Neural crest cell (in vitro differentiated cells): ENCODE results near the gene KIRREL2. TPM values are rescaled to one million over a fixed set of nuclear protein-coding genes. Genes with fewer than 3 reads are reported as not detected.
"Not testable (repeated sequence)": the region's sequence is repeated elsewhere in the genome, so short reads cannot be mapped to it uniquely, and the experiment has no call there.

Experiments
- DNase-seq: peaks from one replicate; pipeline ENCODE4 v3.0.0; 2021; ENCODE audit warnings: low read depth, mixed read lengths, low spot score
- H3K27ac Mint-ChIP-seq: one replicate; pipeline ENCODE4 v1.8.0; 2021; ENCODE audit warnings: mild to moderate bottlenecking, mixed read lengths; ENCODE audit not compliant: unreplicated experiment
- H3K27me3 Mint-ChIP-seq: 2 replicates; pipeline ENCODE4 v1.8.0; 2021; ENCODE audit warnings: low read depth, mild to moderate bottlenecking, mixed read lengths
- H3K36me3 Mint-ChIP-seq: 2 replicates; pipeline ENCODE4 v1.8.0; 2021; ENCODE audit warnings: low read depth, mild to moderate bottlenecking, mixed read lengths
- H3K4me1 Mint-ChIP-seq: 2 replicates; pipeline ENCODE4 v1.8.0; 2021; ENCODE audit warnings: mixed read lengths
- H3K4me3 Mint-ChIP-seq: one replicate; pipeline ENCODE4 v1.8.0; 2021; ENCODE audit warnings: mild to moderate bottlenecking, mixed read lengths
- H3K9me3 Mint-ChIP-seq: 2 replicates; pipeline ENCODE4 v1.8.0; 2021; ENCODE audit warnings: mixed read lengths
- CTCF ChIP-seq: fragments of 200-600 bp; sonication (generic); conservative IDR thresholded peaks from 2 replicates; pipeline ENCODE4 v1.5.0; 2021; ENCODE audit warnings: antibody characterized with exemption, mild to moderate bottlenecking
- total RNA-seq: library from RNA; stranded (reverse); gene quantifications from 2 replicates; pipeline ENCODE4 v1.2.1, GENCODE V29; 2021

KIRREL2 gene
- total RNA-seq, 1 donor from 2014 or later = 4.5 TPM

GRCh38 chr19:35888398-35888797 is 31.7 kb downstream of the KIRREL2 start:
- no peak overlapping the region for H3K27ac Mint-ChIP-seq
- H3K36me3 Mint-ChIP-seq = peaks cover 6% of the 10 kb centered on the region
- H3K4me1 Mint-ChIP-seq = no peaks in the 10 kb centered on the region
- peaks cover 2% of the 10 kb centered on the region for H3K27me3 Mint-ChIP-seq
- no peak for DNase-seq
- no peak for TF ChIP-seq CTCF
- no peaks in the 10 kb centered on the region for H3K9me3 Mint-ChIP-seq
- no peak overlapping the region for H3K4me3 Mint-ChIP-seq

GRCh38 chr19:35889370-35890112 is 32.8 kb downstream of the KIRREL2 start:
- Mint-ChIP-seq H3K36me3 (peaks cover 6% of the 10 kb centered on the region), H3K4me3 (no peak overlapping the region), H3K27me3 (peaks cover 2% of the 10 kb centered on the region), H3K27ac (no peak overlapping the region), H3K9me3 (no peaks in the 10 kb centered on the region), H3K4me1 (no peaks in the 10 kb centered on the region)
- no peak for TF ChIP-seq CTCF
- DNase-seq = no peak

DNA sequence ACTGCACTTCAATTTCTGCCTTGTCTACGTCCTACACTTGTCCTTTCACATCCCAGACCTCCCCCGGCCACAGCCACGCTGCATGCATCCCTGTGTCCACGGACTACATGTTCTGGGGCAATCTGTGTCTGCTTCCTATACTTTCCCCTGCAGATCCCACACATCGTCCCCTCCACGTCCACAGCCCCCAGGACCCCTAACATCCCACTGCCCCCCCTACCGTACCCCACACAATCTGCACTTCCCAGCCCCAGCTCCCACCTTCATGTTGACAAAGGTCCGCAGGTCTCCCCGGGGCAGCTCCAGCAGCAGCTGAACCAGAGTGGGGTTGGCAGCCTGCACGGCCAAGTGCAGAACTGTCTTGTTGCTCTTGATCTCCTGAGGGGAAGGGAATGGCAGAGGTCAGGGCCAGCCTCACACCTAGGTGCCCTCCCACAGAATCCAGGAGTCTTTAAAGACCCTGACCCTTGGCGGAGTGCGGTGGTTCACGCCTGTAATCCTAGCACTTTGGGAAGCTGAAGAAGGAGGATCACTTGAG is 33.5 kb downstream of the KIRREL2 start:
- DNase-seq = no peak
- Mint-ChIP-seq H3K9me3 (no peaks in the 10 kb centered on the region), H3K27ac (no peak overlapping the region), H3K4me3 (no peak overlapping the region), H3K4me1 (no peaks in the 10 kb centered on the region), H3K36me3 (peaks cover 6% of the 10 kb centered on the region), H3K27me3 (no peaks in the 10 kb centered on the region)
- TF ChIP-seq CTCF = no peak

- not testable (repeated sequence) for H3K27ac Mint-ChIP-seq, H3K36me3 Mint-ChIP-seq, DNase-seq, H3K4me3 Mint-ChIP-seq, H3K9me3 Mint-ChIP-seq, H3K27me3 Mint-ChIP-seq, H3K4me1 Mint-ChIP-seq
Measured at GRCh38 chr19:35891819-35892218, 35.1 kb downstream of the KIRREL2 start.

DNA sequence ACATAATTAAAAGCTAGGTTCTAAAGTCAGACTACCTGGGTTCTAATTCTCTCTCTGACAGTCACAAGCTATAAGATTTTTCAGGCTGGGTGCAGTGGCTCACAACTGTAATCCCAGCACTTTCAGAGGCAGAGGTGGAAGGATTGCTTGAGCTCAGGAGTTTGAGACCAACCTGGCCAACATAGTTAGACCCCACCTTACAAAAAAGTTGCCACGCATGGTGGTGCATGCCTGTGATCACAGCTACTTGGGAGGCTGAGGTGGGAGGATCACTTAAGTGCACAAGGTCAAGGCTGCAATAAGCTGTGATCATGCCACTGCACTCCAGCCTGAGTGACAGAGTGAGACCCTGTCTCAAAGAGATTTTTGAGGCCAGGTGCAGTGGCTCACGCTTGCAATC is 37.6 kb downstream of the KIRREL2 start:
- Mint-ChIP-seq H3K36me3 (peaks cover 3% of the 10 kb centered on the region), H3K4me3 (no peak overlapping the region), H3K27me3 (peaks cover 10% of the 10 kb centered on the region), H3K27ac (no peak overlapping the region), H3K4me1 (no peaks in the 10 kb centered on the region), H3K9me3 (no peaks in the 10 kb centered on the region)
- DNase-seq = no peak
- no peak for TF ChIP-seq CTCF

DNA sequence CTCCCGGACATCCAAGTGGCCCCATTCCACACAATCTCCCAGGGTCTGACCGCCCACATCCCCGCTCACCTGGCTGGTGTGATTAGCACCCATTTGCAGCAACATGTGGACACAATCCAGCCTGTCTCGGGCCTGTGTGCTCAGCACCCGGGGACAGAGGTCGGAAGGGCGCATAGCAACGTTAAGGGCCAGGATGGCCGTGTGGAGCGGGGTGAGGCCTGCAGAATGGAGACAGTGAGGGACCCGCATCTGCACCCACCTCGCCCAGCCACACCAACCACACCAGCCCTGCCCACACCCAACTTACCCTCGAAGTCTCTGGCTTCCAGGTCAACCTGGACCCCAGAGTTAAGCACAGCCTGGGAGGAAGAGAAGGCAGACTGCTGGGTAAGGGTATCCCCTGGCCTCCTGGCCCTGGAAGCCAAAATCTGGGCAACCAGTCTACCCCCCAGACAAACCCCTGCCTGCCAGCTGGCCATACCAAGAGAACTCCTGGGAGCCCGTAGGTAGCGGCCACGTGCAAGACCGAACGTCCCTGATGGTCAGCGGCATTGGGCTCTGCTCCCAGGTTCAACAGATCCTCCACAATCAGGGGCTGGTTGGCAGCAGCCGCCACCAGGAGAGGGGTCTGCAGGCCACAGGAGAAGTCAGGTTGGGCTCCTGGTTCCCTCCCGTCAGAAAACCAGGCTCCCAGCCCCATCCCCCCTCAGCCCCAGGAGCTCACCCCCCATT is 39.4 kb downstream of the KIRREL2 start:
- TF ChIP-seq CTCF = no peak
- no peaks in the 10 kb centered on the region for H3K36me3 Mint-ChIP-seq
- no peaks in the 10 kb centered on the region for H3K4me1 Mint-ChIP-seq
- DNase-seq = no peak
- no peaks in the 10 kb centered on the region for H3K9me3 Mint-ChIP-seq
- H3K27me3 Mint-ChIP-seq = peaks cover 16% of the 10 kb centered on the region
- H3K27ac Mint-ChIP-seq = no peak overlapping the region
- no peak overlapping the region for H3K4me3 Mint-ChIP-seq
